ENCODE measurements around the gene RARRES2.
A peak's percentile ranks its signal among the peaks of the same experiment; 100 is the strongest.
"Not testable (repeated sequence)": the region's sequence is repeated elsewhere in the genome, so short reads cannot be mapped to it uniquely, and the experiment has no call there.

RARRES2 gene

DNA sequence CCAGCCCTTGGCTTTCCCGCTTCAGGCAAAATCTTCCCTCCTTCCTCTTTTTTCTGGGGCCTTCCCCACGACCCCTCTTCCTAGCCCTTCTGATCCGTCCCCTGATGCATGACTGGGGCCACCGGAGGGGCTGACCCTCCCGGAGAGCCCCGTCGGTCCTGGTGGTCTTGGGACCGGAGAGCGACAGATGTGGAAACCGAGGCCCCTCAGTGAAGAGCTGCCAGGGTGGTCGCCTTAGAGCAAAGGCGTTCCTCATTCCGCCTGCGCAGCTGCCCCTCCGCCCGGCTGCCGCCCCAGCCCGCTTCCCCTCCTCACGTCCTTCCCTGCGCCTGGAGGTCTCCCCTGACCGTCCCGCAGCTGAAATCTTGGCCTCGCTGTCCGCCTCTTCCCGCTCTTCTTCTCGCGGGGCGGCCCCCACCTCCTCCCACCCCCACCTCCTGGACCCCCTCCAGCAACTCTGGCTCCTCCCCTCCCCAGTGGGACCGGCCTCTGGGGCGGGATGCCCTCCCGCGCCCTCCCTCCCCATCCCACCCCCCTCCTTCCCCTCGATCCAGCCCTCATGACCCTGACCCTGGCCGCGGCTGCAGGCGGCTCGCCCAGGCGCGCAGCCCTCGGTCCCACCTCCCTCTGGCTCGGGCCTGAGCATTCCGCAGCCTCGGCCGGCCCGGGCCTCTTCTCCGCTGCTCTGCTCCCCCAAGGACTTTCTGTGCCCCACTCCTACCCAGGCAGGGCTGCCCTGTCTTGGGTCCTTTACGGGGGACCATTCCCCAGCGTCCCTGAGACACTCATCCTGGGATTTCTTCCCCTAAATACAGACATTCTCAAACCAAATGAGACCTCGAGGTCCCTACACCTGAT is at the start of gene RARRES2:
Gene RARRES2, minus strand, starts transcription at position 367 of the 858 bp plus-strand sequence. CDS start 1,020 bp downstream, outside the sequence.
- ChIA-PET CTCF (no interaction called here), POLR2A (ENCODE audit: low non-redundant PET) (no interaction called here)
- DNase-seq (ENCODE audit: low spot score), result no peak
- TF ChIP-seq, protein P1, sequence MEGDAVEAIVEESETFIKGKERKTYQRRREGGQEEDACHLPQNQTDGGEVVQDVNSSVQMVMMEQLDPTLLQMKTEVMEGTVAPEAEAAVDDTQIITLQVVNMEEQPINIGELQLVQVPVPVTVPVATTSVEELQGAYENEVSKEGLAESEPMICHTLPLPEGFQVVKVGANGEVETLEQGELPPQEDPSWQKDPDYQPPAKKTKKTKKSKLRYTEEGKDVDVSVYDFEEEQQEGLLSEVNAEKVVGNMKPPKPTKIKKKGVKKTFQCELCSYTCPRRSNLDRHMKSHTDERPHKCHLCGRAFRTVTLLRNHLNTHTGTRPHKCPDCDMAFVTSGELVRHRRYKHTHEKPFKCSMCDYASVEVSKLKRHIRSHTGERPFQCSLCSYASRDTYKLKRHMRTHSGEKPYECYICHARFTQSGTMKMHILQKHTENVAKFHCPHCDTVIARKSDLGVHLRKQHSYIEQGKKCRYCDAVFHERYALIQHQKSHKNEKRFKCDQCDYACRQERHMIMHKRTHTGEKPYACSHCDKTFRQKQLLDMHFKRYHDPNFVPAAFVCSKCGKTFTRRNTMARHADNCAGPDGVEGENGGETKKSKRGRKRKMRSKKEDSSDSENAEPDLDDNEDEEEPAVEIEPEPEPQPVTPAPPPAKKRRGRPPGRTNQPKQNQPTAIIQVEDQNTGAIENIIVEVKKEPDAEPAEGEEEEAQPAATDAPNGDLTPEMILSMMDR (conservative IDR thresholded peaks at IDR 0.05; ENCODE audit: low read depth), result no peak
- no peak within 1 kb of the TSS for H3K27ac ChIP-seq

DNA sequence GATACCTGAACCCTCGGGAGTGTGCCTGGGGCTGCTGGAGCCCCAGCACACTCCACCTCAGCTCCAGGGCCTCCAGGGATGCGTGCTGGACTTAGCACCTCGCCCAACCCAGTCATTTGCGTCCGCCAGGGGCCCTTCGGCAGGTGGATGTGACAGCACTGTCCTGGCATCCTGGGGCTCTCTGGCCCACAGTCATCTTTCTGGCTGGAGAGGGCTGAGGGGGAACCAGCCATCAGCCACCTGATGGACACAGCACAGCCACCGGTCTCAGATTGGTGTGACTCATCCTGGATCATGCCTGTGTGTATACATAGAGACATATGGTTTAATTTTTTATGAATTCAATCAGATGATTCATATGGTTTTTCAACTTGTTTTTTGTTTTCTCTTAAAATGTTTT is 48.8 kb upstream of the RARRES2 start:
- H3K27ac ChIP-seq, result no peak overlapping the region
- CTCF ChIA-PET, result no interaction called here
- TF ChIP-seq, protein P1 (conservative IDR thresholded peaks at IDR 0.05; ENCODE audit: low read depth), result no peak
- POLR2A ChIA-PET (ENCODE audit: low non-redundant PET), result no interaction called here
- DNase-seq (ENCODE audit: low spot score), result no peak

DNA sequence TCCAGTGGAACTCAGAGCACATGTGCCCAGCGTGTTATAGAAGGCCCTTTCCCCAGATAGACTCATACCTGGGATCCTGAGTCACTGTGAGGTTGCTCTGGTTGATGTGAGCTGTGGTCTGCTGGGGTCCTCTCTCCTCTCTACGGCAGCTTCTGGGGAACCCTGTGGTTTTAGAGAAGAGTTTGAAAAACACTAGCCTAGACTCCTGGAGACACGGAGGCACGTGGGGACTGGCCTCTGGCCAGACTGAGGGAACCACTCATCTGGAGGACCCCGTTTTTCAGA is 48.0 kb upstream of the RARRES2 start:
- ChIA-PET POLR2A (ENCODE audit: low non-redundant PET) (no interaction called here), CTCF (no interaction called here)
- TF ChIP-seq, protein P1 (conservative IDR thresholded peaks at IDR 0.05; ENCODE audit: low read depth), result no peak
- DNase-seq (ENCODE audit: low spot score), result no peak
- 0 out of 2 replicates have a peak overlapping the region, but pooled peaks have one; percentile 2 for H3K27ac ChIP-seq

DNA sequence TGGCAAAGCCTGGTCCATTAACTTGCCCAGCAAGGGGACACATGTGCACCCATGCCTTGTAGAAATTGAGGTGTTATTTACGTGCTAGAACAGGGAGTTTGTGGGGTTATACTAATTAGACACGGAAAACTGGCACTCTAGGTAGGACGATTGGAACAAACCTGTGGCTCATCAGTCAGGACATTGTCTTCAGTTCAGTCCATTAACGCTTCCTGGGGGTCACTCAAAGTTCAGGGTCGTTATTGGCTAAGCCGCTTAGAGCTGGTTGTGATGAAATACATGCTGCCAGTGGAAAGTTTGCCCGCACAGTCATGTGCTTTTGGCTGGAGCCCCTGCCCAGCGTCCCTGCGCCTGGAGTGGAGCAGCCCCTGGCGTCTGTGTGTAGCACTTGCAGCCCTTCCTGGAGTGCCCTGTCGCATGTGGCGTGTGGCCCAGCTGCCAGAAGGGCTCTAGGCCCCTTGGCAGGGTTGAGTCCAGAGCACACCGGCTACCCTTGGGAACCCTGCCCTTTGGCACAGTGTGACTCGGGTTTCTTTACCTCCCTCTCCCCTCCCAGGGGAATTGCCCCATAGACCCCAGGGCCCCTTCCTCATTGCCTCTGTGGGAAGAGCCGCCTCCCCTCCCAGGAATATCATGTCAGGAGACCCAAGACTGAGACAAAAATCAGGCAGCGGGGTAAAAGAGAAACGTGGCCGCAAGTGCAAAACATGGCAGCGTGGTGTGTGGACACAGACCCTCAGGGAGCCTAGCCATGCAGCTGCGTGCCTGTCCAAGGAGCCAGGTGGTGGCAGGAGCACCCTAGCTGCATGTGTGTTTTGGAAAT is 47.5 kb upstream of the RARRES2 start:
- DNase-seq (ENCODE audit: low spot score), result no peak
- ChIA-PET CTCF (no interaction called here), POLR2A (ENCODE audit: low non-redundant PET) (no interaction called here)
- TF ChIP-seq, protein P1 (conservative IDR thresholded peaks at IDR 0.05; ENCODE audit: low read depth), result no peak
- 0 out of 2 replicates have a peak overlapping the region, but pooled peaks have one; percentile 2 for H3K27ac ChIP-seq

DNA sequence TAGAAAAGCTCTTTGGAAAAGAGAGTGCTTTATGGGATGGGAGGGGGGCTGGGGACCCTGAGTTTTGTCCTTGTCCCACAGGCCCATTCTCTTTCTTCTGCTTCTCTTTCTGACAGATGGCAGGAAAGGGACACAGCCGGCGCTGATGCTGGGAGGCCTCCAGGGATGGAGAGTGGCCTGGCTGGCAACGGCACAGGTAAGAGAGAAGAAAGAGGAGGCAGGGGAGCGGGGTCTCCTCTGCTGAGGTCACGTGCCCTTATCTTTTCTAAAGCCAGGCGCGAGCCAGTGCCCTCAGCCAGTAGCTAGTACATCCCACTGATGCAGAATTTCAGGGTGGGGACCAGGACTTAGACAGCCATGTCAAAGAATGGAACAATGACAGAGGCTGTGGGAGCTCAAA is 46.9 kb upstream of the RARRES2 start:
- CTCF ChIA-PET, result no interaction called here
- POLR2A ChIA-PET (ENCODE audit: low non-redundant PET), result interaction anchor here (0.7 kb wide), 1 partner anchor 9 kb away, joined by 3 read pairs; no protein-coding TSS in a partner anchor
- DNase-seq (ENCODE audit: low spot score), result no peak
- no peak overlapping the region for H3K27ac ChIP-seq
- TF ChIP-seq, protein P1 (conservative IDR thresholded peaks at IDR 0.05; ENCODE audit: low read depth), result no peak

DNA sequence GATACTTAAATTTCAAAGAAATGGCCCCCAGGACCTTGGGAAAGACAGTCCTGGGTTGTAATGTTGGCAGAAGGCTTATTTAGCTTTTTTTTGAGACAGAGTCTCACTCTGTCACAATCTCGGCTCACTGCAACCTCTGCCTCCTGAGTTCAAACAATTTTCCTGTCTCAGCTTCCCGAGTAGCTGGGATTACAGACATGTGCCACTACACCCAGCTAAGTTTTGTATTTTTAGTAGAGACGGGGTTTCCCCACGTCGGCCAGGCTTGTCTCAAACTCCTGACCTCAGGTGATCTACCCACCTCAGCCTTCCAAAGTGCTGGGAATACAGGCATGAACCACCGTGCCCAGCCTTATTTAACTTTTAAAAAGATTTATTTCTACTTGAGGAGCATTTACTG is 44.5 kb upstream of the RARRES2 start:
- CTCF ChIA-PET; POLR2A ChIA-PET (ENCODE audit: low non-redundant PET); DNase-seq (ENCODE audit: low spot score); H3K27ac ChIP-seq: not testable (repeated sequence)

DNA sequence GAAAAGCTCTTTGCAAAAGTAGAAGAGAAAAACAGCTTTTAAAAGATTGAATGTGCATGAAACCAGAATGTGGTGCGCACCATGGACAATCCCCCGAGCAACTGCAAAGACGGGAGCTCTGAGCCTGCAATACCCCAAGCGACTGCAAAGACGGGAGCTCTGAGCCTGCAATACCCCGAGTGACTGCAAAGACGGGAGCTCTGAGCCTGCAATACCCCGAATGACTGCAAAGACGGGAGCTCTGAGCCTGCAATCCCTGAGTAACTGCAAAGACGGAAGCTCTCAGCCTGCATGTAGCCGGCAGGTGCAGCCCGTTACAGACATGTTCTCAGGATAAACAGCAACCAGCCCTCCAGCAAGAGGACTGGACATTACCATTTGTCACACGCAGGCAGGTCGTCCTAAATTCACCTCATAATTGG is 43.9 kb upstream of the RARRES2 start:
- DNase-seq (ENCODE audit: low spot score), result no peak
- H3K27ac ChIP-seq, result no peak overlapping the region
- TF ChIP-seq, protein P1 (conservative IDR thresholded peaks at IDR 0.05; ENCODE audit: low read depth), result no peak
- ChIA-PET POLR2A (ENCODE audit: low non-redundant PET) (no interaction called here), CTCF (no interaction called here)

Measured in RWPE1 (cell line).